ENCODE measurements around the gene LUC7L2. TPM values are rescaled to one million over a fixed set of nuclear protein-coding genes. Genes with fewer than 3 reads are reported as not detected.
"Not testable (repeated sequence)": the region's sequence is repeated elsewhere in the genome, so short reads cannot be mapped to it uniquely, and the experiment has no call there.

Gene LUC7L2
- total and polyA plus RNA-seq, 4 donors: 16.2 to 38.9 (median 22.9) TPM

- WGBS: 85% methylated on average over 3 of the region's 3 CpGs
- Histone ChIP-seq H3K36me3 (ENCODE audit: control insufficient read depth in 4 of 4, insufficient read depth in 3 of 4, low read depth in 1 of 4, low read length in 3 of 4) (no peaks in the 10 kb centered on the region), H3K9ac (ENCODE audit: low read depth in 1 of 2, low read length in 2 of 2) (no peak overlapping the region), H3K9me3 (ENCODE audit: control insufficient read depth in 4 of 4, low read length in 3 of 4) (no peaks in the 10 kb centered on the region), H3K27ac (ENCODE audit: low read depth in 1 of 2, low read length in 2 of 2) (no peak overlapping the region), H3K4me1 (ENCODE audit: control insufficient read depth in 4 of 4, insufficient read depth in 4 of 4, low read length in 3 of 4) (no peaks in the 10 kb centered on the region), H3K27me3 (ENCODE audit: control insufficient read depth in 4 of 4, insufficient read depth in 4 of 4, low read length in 3 of 4) (no peaks in the 10 kb centered on the region), H3K4me3 (ENCODE audit: low read depth in 1 of 3, low read length in 3 of 3) (no peak overlapping the region)
- DNase-seq (ENCODE audit: low spot score): no peak
- TF ChIP-seq FOXA1 (IDR thresholded peaks at IDR 0.05): no peak
- no peak for TF ChIP-seq HNF4G (IDR thresholded peaks at IDR 0.05)
- no peak for TF ChIP-seq CTCF (IDR thresholded peaks at IDR 0.05; ENCODE audit: low read depth, low read length, missing input control)
- no peak for TF ChIP-seq HNF4A (conservative IDR thresholded peaks at IDR 0.05)
- no peak for TF ChIP-seq TAF1 (conservative IDR thresholded peaks at IDR 0.05)
- TF ChIP-seq RAD21 (IDR thresholded peaks at IDR 0.05): no peak
- TF ChIP-seq REST (IDR thresholded peaks at IDR 0.05): no peak
- no peak for TF ChIP-seq RXRA (IDR thresholded peaks at IDR 0.05)
- no peak for TF ChIP-seq EGR1 (IDR thresholded peaks at IDR 0.05; ENCODE audit: low read depth in 2 of 2)
- no peak for TF ChIP-seq YY1 (IDR thresholded peaks at IDR 0.05)
- no peak for TF ChIP-seq MAX (IDR thresholded peaks at IDR 0.05)
- no peak for TF ChIP-seq SP1 (IDR thresholded peaks at IDR 0.05)
- no peak for TF ChIP-seq ATF3 (IDR thresholded peaks at IDR 0.05)
- no peak for TF ChIP-seq NR2F2 (IDR thresholded peaks at IDR 0.05)
Observed at GRCh38 chr7:139330333-139331030, 29.2 kb upstream of the LUC7L2 start.

GRCh38 chr7:139332697-139333359, 26.9 kb upstream of the LUC7L2 start:
- Histone ChIP-seq H3K9me3 (ENCODE audit: control insufficient read depth in 4 of 4, low read length in 3 of 4) (no peaks in the 10 kb centered on the region), H3K27ac (ENCODE audit: low read depth in 1 of 2, low read length in 2 of 2) (no peak overlapping the region), H3K9ac (ENCODE audit: low read depth in 1 of 2, low read length in 2 of 2) (no peak overlapping the region), H3K36me3 (ENCODE audit: control insufficient read depth in 4 of 4, insufficient read depth in 3 of 4, low read depth in 1 of 4, low read length in 3 of 4) (no peaks in the 10 kb centered on the region), H3K4me1 (ENCODE audit: control insufficient read depth in 4 of 4, insufficient read depth in 4 of 4, low read length in 3 of 4) (no peaks in the 10 kb centered on the region), H3K4me3 (ENCODE audit: low read depth in 1 of 3, low read length in 3 of 3) (no peak overlapping the region), H3K27me3 (ENCODE audit: control insufficient read depth in 4 of 4, insufficient read depth in 4 of 4, low read length in 3 of 4) (no peaks in the 10 kb centered on the region)
- WGBS: 74% methylated on average over 5 of the region's 5 CpGs
- TF ChIP-seq CTCF (IDR thresholded peaks at IDR 0.05; ENCODE audit: low read depth, low read length, missing input control) (no peak), TAF1 (conservative IDR thresholded peaks at IDR 0.05) (no peak), FOXA2 (IDR thresholded peaks at IDR 0.05) (no peak), MAX (IDR thresholded peaks at IDR 0.05) (no peak), NR2F2 (IDR thresholded peaks at IDR 0.05) (no peak), ATF3 (IDR thresholded peaks at IDR 0.05) (no peak)
- no peak for DNase-seq (ENCODE audit: low spot score)

GRCh38 chr7:139333443-139333842, 26.3 kb upstream of the LUC7L2 start:
- H3K36me3 ChIP-seq (ENCODE audit: control insufficient read depth in 4 of 4, insufficient read depth in 3 of 4, low read depth in 1 of 4, low read length in 3 of 4): not testable (repeated sequence)

More at GRCh38 chr7:139333443-139333842, 26.3 kb upstream of the LUC7L2 start:
- WGBS: 94% methylated on average over 13 of the region's 13 CpGs
- H3K4me3 ChIP-seq (ENCODE audit: low read depth in 1 of 3, low read length in 3 of 3); DNase-seq (ENCODE audit: low spot score); H3K27ac ChIP-seq (ENCODE audit: low read depth in 1 of 2, low read length in 2 of 2); H3K4me1 ChIP-seq (ENCODE audit: control insufficient read depth in 4 of 4, insufficient read depth in 4 of 4, low read length in 3 of 4); H3K9ac ChIP-seq (ENCODE audit: low read depth in 1 of 2, low read length in 2 of 2); H3K27me3 ChIP-seq (ENCODE audit: control insufficient read depth in 4 of 4, insufficient read depth in 4 of 4, low read length in 3 of 4); H3K9me3 ChIP-seq (ENCODE audit: control insufficient read depth in 4 of 4, low read length in 3 of 4): not testable (repeated sequence)

All from liver (tissue), 9 donors.